ENCODE measurements around the gene ALDH3B2. TPM values are rescaled to one million over a fixed set of nuclear protein-coding genes. Genes with fewer than 3 reads are reported as not detected.
"Not testable (repeated sequence)": the region's sequence is repeated elsewhere in the genome, so short reads cannot be mapped to it uniquely, and the experiment has no call there.

The ALDH3B2 gene, protein sequence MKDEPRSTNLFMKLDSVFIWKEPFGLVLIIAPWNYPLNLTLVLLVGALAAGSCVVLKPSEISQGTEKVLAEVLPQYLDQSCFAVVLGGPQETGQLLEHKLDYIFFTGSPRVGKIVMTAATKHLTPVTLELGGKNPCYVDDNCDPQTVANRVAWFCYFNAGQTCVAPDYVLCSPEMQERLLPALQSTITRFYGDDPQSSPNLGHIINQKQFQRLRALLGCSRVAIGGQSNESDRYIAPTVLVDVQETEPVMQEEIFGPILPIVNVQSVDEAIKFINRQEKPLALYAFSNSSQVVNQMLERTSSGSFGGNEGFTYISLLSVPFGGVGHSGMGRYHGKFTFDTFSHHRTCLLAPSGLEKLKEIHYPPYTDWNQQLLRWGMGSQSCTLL
- total RNA-seq, result not detected in 2 replicates

- no peak for DNase-seq (ENCODE audit: low read depth)
- TF ChIP-seq, protein P1, sequence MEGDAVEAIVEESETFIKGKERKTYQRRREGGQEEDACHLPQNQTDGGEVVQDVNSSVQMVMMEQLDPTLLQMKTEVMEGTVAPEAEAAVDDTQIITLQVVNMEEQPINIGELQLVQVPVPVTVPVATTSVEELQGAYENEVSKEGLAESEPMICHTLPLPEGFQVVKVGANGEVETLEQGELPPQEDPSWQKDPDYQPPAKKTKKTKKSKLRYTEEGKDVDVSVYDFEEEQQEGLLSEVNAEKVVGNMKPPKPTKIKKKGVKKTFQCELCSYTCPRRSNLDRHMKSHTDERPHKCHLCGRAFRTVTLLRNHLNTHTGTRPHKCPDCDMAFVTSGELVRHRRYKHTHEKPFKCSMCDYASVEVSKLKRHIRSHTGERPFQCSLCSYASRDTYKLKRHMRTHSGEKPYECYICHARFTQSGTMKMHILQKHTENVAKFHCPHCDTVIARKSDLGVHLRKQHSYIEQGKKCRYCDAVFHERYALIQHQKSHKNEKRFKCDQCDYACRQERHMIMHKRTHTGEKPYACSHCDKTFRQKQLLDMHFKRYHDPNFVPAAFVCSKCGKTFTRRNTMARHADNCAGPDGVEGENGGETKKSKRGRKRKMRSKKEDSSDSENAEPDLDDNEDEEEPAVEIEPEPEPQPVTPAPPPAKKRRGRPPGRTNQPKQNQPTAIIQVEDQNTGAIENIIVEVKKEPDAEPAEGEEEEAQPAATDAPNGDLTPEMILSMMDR (IDR thresholded peaks at IDR 0.05; ENCODE audit: insufficient read depth, low read depth, low read length), result no peak
- no peak within 1 kb of the TSS for H3K4me3 ChIP-seq (ENCODE audit: low read depth, low read length)
Measured at GRCh38 chr11:67674442-67674871, at the start of gene ALDH3B2. TSS of gene ALDH3B2 (minus strand) at chr11:67674623. CDS start at chr11:67666935, 7,688 bp downstream.

- not testable (repeated sequence) for H3K4me3 ChIP-seq (ENCODE audit: low read depth, low read length); DNase-seq (ENCODE audit: low read depth)
Measured at GRCh38 chr11:67723036-67723435, 48.6 kb upstream of the ALDH3B2 start.

DNA sequence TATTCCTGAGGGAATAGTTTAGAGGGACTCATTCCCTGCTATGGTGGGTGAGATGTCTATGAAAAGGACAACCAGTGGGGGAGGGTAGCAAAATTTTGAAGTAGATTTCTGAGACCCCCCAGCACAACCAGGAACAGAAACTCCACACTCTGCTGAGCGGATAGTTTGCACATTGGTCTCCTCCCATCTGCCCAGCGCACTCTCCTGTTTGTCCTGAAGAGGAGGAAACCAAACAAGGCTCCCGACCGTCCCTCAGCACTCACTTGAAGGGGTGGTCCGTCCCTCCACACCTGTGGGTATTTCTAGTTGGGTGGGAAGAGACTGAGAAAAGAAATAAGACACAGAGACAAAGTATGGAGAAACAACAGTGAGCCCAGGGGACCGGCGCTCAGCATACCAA lies 41.8 kb upstream of the ALDH3B2 start:
- DNase-seq (ENCODE audit: low read depth); H3K4me3 ChIP-seq (ENCODE audit: low read depth, low read length): not testable (repeated sequence)

DNA sequence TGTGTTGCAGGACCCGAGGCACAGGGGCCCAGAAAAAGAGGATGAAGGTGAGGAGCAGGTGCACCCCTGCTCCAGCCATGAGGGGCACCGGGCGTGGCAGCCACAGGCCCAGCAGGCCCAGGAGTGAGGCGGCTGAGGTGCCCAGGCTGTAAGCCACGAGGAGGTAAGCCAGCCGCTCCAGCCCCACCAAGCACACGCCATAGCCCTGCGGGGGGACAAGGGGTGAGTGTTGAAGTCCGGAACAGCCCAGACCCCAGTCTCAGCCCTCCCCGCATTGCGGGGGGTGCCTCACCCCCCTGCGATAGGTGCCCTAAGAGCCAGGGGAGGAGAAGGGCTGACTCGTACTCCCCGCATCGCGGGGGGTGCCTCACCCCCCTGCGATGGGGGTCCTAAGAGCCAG lies 41.4 kb upstream of the ALDH3B2 start:
- H3K4me3 ChIP-seq (ENCODE audit: low read depth, low read length); DNase-seq (ENCODE audit: low read depth): not testable (repeated sequence)

- not testable (repeated sequence) for DNase-seq (ENCODE audit: low read depth); H3K4me3 ChIP-seq (ENCODE audit: low read depth, low read length)
Measured at GRCh38 chr11:67713892-67714509, 39.6 kb upstream of the ALDH3B2 start.

GRCh38 chr11:67711676-67712075 lies 37.3 kb upstream of the ALDH3B2 start:
- not testable (repeated sequence) for DNase-seq (ENCODE audit: low read depth); H3K4me3 ChIP-seq (ENCODE audit: low read depth, low read length)

DNA sequence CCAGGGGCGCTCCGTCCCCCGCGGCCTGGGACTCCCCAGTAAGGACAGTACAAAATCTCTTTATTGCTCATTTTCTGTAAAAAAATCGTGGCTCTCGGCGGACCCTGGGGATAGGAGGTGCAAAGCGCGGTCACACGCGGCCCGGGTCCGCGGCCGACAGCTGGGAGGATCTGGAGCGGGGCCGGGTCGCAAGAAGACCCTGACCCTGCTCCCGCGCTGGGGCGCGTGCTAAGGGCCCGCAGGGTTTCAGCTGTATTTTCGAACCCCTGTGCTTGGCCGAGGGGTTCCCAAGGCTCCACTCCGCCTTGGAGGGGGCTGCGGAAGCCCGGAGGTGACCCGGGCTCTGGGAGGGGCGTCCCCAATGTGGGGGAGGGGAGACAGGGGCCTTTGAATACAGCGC lies 36.8 kb upstream of the ALDH3B2 start:
- not testable (repeated sequence) for H3K4me3 ChIP-seq (ENCODE audit: low read depth, low read length); DNase-seq (ENCODE audit: low read depth)

DNA sequence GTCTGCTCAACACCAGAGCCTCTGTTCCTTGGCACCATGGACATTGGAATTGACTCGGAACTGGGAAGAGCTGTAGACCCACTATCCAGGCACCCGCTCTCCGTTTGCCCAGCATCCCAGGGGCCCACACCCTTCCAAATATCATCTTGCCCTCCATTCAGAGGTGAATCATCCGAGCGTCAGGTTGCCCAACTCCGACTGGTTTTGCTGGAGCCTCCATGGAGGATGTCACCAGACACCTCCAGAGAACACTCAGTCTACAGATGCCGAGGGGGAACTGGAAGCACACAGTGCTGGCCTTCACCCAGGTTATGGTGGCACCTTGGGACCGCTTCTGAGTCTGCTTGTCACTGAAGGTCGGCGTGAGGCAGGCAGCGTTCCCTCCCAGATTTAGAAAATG lies 35.4 kb upstream of the ALDH3B2 start:
- H3K4me3 ChIP-seq (ENCODE audit: low read depth, low read length); DNase-seq (ENCODE audit: low read depth): not testable (repeated sequence)

GRCh38 chr11:67705264-67705663 lies 30.8 kb upstream of the ALDH3B2 start:
- DNase-seq (ENCODE audit: low read depth), result no peak
- no peak overlapping the region for H3K4me3 ChIP-seq (ENCODE audit: low read depth, low read length)
- TF ChIP-seq, protein P1 (IDR thresholded peaks at IDR 0.05; ENCODE audit: insufficient read depth, low read depth, low read length), result no peak

DNA sequence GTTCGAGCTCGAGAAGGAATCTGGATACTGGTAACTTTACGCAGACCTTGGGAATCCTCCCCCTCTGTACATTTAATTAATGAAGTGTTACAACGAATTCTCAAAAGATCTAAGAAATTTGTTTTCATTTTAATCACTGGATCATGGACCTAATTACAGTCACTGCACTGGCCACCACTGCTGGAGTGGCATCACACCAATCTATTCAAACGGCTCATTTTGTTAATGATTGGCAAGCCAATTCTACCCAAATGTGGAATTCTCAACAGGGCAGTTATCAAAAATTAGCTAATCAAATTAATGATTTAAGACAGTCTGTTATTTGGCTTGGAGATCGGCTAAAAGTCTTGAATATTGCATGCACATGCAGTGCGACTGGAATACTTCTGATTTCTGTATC lies 30.1 kb upstream of the ALDH3B2 start:
- TF ChIP-seq, protein P1 (IDR thresholded peaks at IDR 0.05; ENCODE audit: insufficient read depth, low read depth, low read length), result no peak
- no peak for DNase-seq (ENCODE audit: low read depth)
- H3K4me3 ChIP-seq (ENCODE audit: low read depth, low read length), result no peak overlapping the region

DNA sequence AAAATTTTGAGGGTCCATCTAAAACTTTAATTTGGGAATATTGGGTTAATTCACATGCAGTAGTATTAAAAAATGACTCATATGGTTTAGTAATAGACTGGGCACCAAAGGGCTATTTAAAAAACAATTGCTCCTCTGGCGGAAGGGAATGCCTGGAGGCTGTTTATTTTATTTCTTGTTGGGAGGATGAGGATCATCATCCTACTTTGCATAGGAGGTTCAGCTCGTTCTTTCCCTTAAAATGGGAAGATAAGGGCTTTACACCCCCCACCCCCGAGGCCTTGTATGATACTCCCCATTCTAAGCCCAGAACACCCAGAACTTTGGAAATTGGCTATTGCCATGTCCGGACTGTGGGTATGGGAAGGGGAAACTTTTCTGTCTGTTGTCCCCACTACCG lies 29.3 kb upstream of the ALDH3B2 start:
- H3K4me3 ChIP-seq (ENCODE audit: low read depth, low read length); DNase-seq (ENCODE audit: low read depth): not testable (repeated sequence)
